Gastrocnemius medialis (tissue), 4 donors: Measurements from ENCODE around the gene MEDAG. TPM values are rescaled to one million over a fixed set of nuclear protein-coding genes. Genes with fewer than 3 reads are reported as not detected.

Source experiments
- ATAC-seq, 2 donors: fragments of 150-250 bp; one replicate each; pipeline ENCODE4 v1.9.1; 2016
- DNase-seq, 2 donors: peaks; one replicate each; pipeline ENCODE4 v3.0.0-alpha.2; 2019
- H3K27ac ChIP-seq, 4 donors: fragments of 200-600 bp; sonication (generic); 1 replicate in 1 of 4; 2 replicates in 3 of 4; pipeline ENCODE4 v1.5.1; 2016 to 2018; ENCODE audit warnings: mild to moderate bottlenecking in 2 of 4, moderate library complexity in 1 of 4
- H3K27me3 ChIP-seq, 3 donors: fragments of 200-600 bp; sonication (generic) in 2 of 3; 1 replicate in 1 of 3; 2 replicates in 2 of 3; pipeline versions ENCODE4 v1.5.1 to v1.6.0; 2016 to 2019; ENCODE audit warnings: mild to moderate bottlenecking in 1 of 3, moderate library complexity in 1 of 3
- H3K36me3 ChIP-seq, 2 donors: fragments of 200-600 bp; sonication (generic) in 1 of 2; one replicate each; pipeline ENCODE4 v1.5.1; 2017 to 2018
- H3K4me1 ChIP-seq, 2 donors: fragments of 200-600 bp; sonication (generic) in 1 of 2; one replicate each; pipeline ENCODE4 v1.5.1; 2016 to 2017; ENCODE audit warnings: mild to moderate bottlenecking in 2 of 2
- H3K4me3 ChIP-seq, 4 donors: fragments of 200-600 bp; sonication (generic) in 3 of 4; 1 replicate in 1 of 4; 2 replicates in 3 of 4; pipeline ENCODE4 v1.5.1; 2016 to 2019; ENCODE audit warnings: mild to moderate bottlenecking in 2 of 4
- H3K9me3 ChIP-seq, 3 donors: fragments of 200-600 bp; sonication (generic) in 2 of 3; 1 replicate in 1 of 3; 2 replicates in 2 of 3; pipeline ENCODE4 v1.5.1; 2016 to 2019
- CTCF ChIP-seq, 5 experiments: fragments of 450-650 bp in 3 of 5; fragments of 200-600 bp in 2 of 5; sonication (generic) in 2 of 5; IDR thresholded peaks in 4 of 5; conservative IDR thresholded peaks in 1 of 5; 1 replicate in 4 of 5; 2 replicates in 1 of 5; pipeline ENCODE4 v1.5.1; 2016 to 2019; ENCODE audit warnings: antibody characterized with exemption in 5 of 5, mild to moderate bottlenecking in 3 of 5, moderate library complexity in 3 of 5
- POLR2A ChIP-seq, 2 donors: fragments of 450-650 bp; IDR thresholded peaks; one replicate each; pipeline ENCODE4 v1.6.1; 2017; ENCODE audit warnings: antibody characterized with exemption in 2 of 2, mild to moderate bottlenecking in 2 of 2, moderate library complexity in 2 of 2
- in situ Hi-C, 4 donors: fragments of 200-750 bp; cut with MboI; loops; one replicate each; pipeline versions ENCODE4 v1.15.0 to v1.8.0; 2017; ENCODE audit warnings: low sequenced_read_pairs in 4 of 4
- intact Hi-C: fragments of 100-400 bp; cut with DNase I; formaldehyde crosslinking; loops from one replicate; pipeline ENCODE4 v1.15.1; 2023; ENCODE audit warnings: low total_unique reads
- total RNA-seq, 4 donors: library from RNA; depleted of rRNA; stranded (reverse); fragments of >200 nt; gene quantifications; one replicate each; pipeline versions ENCODE4 v1.1.0 to v1.2.3, GENCODE V29; 2016

The MEDAG gene
- total RNA-seq, 4 donors from 2014 or later, result 12.8 to 37.7 (median 23.3) TPM

- Histone ChIP-seq H3K27ac (peak overlapping the region; percentile 39 to 49 (median 45)), H3K9me3 (no peaks in the 10 kb centered on the region), H3K4me1 (peaks cover 6 to 23% of the 10 kb centered on the region in 2 donors), H3K4me3 (no peak overlapping the region), H3K27me3 (no peaks in the 10 kb centered on the region), H3K36me3 (no peaks in the 10 kb centered on the region)
- TF ChIP-seq CTCF (IDR thresholded peaks at IDR 0.05 in 4 of 5, conservative IDR thresholded peaks at IDR 0.05 in 1 of 5), result no peak
- intact Hi-C loops, result loop anchor here (5.0 kb wide), 3 partner anchors 57 to 732 kb away; no protein-coding TSS in a partner anchor
- no peak for DNase-seq
- ATAC-seq, result no peak
- in situ Hi-C loops, result no loop called here
Measured at GRCh38 chr13:30864433-30865122, 41.5 kb upstream of the MEDAG start.

GRCh38 chr13:30865123-30866049, 40.7 kb upstream of the MEDAG start:
- in situ Hi-C loops, result no loop called here
- DNase-seq (peak; percentile 68 to 71), ATAC-seq (peak; percentile 69)
- Histone ChIP-seq H3K27ac (peak overlapping the region; percentile 34 to 49 (median 43)), H3K27me3 (no peaks in the 10 kb centered on the region), H3K36me3 (no peaks in the 10 kb centered on the region), H3K4me1 (peaks cover 6 to 23% of the 10 kb centered on the region in 2 donors), H3K9me3 (no peaks in the 10 kb centered on the region), H3K4me3 (no peak overlapping the region)
- intact Hi-C loops, result loop anchor here (5.0 kb wide), 2 partner anchors 188 to 733 kb away; no protein-coding TSS in a partner anchor
- TF ChIP-seq CTCF (IDR thresholded peaks at IDR 0.05 in 4 of 5, conservative IDR thresholded peaks at IDR 0.05 in 1 of 5) (peak; percentile 67 to 90 (median 81)), POLR2A (IDR thresholded peaks at IDR 0.05) (peak in 1 of 2 donors; percentile 6)

- intact Hi-C loops (loop anchor here (5.0 kb wide), 2 partner anchors 189 to 734 kb away; no protein-coding TSS in a partner anchor), in situ Hi-C loops (no loop called here)
- Histone ChIP-seq H3K27ac (no peak overlapping the region), H3K4me3 (no peak overlapping the region), H3K27me3 (no peaks in the 10 kb centered on the region), H3K4me1 (peaks cover 6 to 23% of the 10 kb centered on the region in 2 donors), H3K36me3 (no peaks in the 10 kb centered on the region), H3K9me3 (no peaks in the 10 kb centered on the region)
- no peak for DNase-seq
- no peak for ATAC-seq
- TF ChIP-seq POLR2A (IDR thresholded peaks at IDR 0.05) (no peak), CTCF (IDR thresholded peaks at IDR 0.05 in 4 of 5, conservative IDR thresholded peaks at IDR 0.05 in 1 of 5) (no peak)
Measured at GRCh38 chr13:30866677-30867076, 39.4 kb upstream of the MEDAG start.

- no peaks in the 10 kb centered on the region for H3K36me3 ChIP-seq
- no peaks in the 10 kb centered on the region for H3K9me3 ChIP-seq
- DNase-seq (no peak), ATAC-seq (no peak)
- in situ Hi-C loops, result no loop called here
- H3K4me1 ChIP-seq, result peaks cover 7 to 23% of the 10 kb centered on the region in 2 donors
- no peak for TF ChIP-seq CTCF (IDR thresholded peaks at IDR 0.05 in 4 of 5, conservative IDR thresholded peaks at IDR 0.05 in 1 of 5)
- no peak for TF ChIP-seq POLR2A (IDR thresholded peaks at IDR 0.05)
- intact Hi-C loops, result loop anchor here (5.0 kb wide), 2 partner anchors 190 to 735 kb away; no protein-coding TSS in a partner anchor
- H3K27me3 ChIP-seq, result no peaks in the 10 kb centered on the region
- H3K27ac ChIP-seq, result no peak overlapping the region
- no peak overlapping the region for H3K4me3 ChIP-seq
Measured at GRCh38 chr13:30867089-30867669, 38.9 kb upstream of the MEDAG start.
